HepG2 (cell line): ENCODE data around the gene NR1H3. TPM values are rescaled to one million over a fixed set of nuclear protein-coding genes. Genes with fewer than 3 reads are reported as not detected.
A peak's percentile ranks its signal among the peaks of the same experiment; 100 is the strongest.

Experiments used
- ATAC-seq: fragments of 200-7000 bp; cut with Tn5 transposase; 3 replicates; pipeline ENCODE4 v1.9.1; 2020; ENCODE audit warnings: mild to moderate bottlenecking, moderate library complexity
- BruUV-seq: library from RNA; stranded (reverse); fragments of 400-500 nt; replicated peaks from 2 replicates; lab custom pipeline; 2021; lab: Mats Ljungman, UMichigan
- CTCF ChIA-PET: fragments of 300-600 bp; formaldehyde crosslinking; extraction: SDS; loops from one replicate; lab custom pipeline; 2021; ENCODE audit warnings: low total read pairs, inconsistent platforms, low intra/inter-chr PET ratio; lab: Yijun Ruan, JAX
- POLR2A ChIA-PET: fragments of 350-600 bp; sonication (Branson Sonifier 250); formaldehyde crosslinking; loops from one replicate; lab custom pipeline; 2020; ENCODE audit warnings: antibody characterized with exemption, inconsistent platforms; lab: Yijun Ruan, JAX
- DNase-seq: peaks from one replicate; pipeline ENCODE4 v3.0.0-alpha.2; 2015; ENCODE audit warnings: low spot score
- FAIRE-seq: peaks from 3 replicates; lab custom pipeline; 2011; peaks lifted over from hg19 to GRCh38; lab: Jason Lieb, UNC
- H2AFZ ChIP-seq: one replicate; pipeline ENCODE4 v1.6.1; 2011; ENCODE audit warnings: low read length, inconsistent platforms
- H3K27ac ChIP-seq: fragments of 300-600 bp; 3 replicates; pipeline ENCODE4 v1.8.0; 2011; ENCODE audit warnings: mixed run types, mild to moderate bottlenecking, mixed read lengths, low read length, inconsistent platforms; ENCODE audit not compliant: insufficient read depth; ENCODE audit errors: extremely low read length
- H3K27me3 ChIP-seq, 2 experiments: fragments of 200-600 bp in 1 of 2; 2 replicates in 1 of 2; 3 replicates in 1 of 2; pipeline versions ENCODE4 v1.6.0 to v1.8.0; 2011; ENCODE audit warnings: low read length in 2 of 2, mild to moderate bottlenecking in 2 of 2, moderate library complexity in 2 of 2, inconsistent platforms in 1 of 2; ENCODE audit not compliant: insufficient read depth in 2 of 2, control insufficient read depth in 1 of 2
- H3K36me3 ChIP-seq, 2 experiments: fragments of 200-600 bp in 1 of 2; replicated peaks in 1 of 2; 2 replicates in 1 of 2; 3 replicates in 1 of 2; pipeline versions ENCODE4 v1.5.1 to v1.8.0; 2011; ENCODE audit warnings: low read length in 2 of 2, inconsistent platforms in 1 of 2; ENCODE audit not compliant: insufficient read depth in 2 of 2, control insufficient read depth in 1 of 2
- H3K4me1 ChIP-seq: 2 replicates; pipeline ENCODE4 v1.5.1; 2012; ENCODE audit warnings: low read length, inconsistent platforms; ENCODE audit not compliant: insufficient read depth
- H3K4me2 ChIP-seq: 2 replicates; pipeline ENCODE4 v1.6.0; 2011; ENCODE audit warnings: low read depth, low read length, inconsistent platforms
- H3K4me3 ChIP-seq, 3 experiments: fragments of 200-600 bp in 1 of 3; sonication (generic), shearing (Covaris generic) in 1 of 3; replicated peaks in 1 of 3; 2 replicates each; pipeline ENCODE4 v1.5.1; 2011 to 2016; ENCODE audit warnings: low read length in 3 of 3, inconsistent platforms in 2 of 3, low read depth in 2 of 3, mild to moderate bottlenecking in 2 of 3, control low read depth in 1 of 3, mixed read lengths in 1 of 3; ENCODE audit not compliant: insufficient read depth in 1 of 3
- H3K79me2 ChIP-seq: one replicate; pipeline ENCODE4 v1.6.1; 2011; ENCODE audit warnings: low read length, inconsistent platforms; ENCODE audit not compliant: insufficient read depth
- H3K9ac ChIP-seq: 2 replicates; pipeline ENCODE4 v1.6.0; 2011; ENCODE audit warnings: mild to moderate bottlenecking, low read depth, low read length, inconsistent platforms; ENCODE audit not compliant: insufficient read depth
- H3K9me3 ChIP-seq: 2 replicates; pipeline ENCODE4 v1.5.1; 2012; ENCODE audit warnings: mild to moderate bottlenecking, low read length
- H4K20me1 ChIP-seq: 2 replicates; pipeline ENCODE4 v1.6.0; 2011; ENCODE audit warnings: inconsistent platforms, mild to moderate bottlenecking, low read length, moderate library complexity; ENCODE audit not compliant: insufficient read depth
- CREM ChIP-seq, 2 experiments: sonication (generic) in 1 of 2; formaldehyde crosslinking in 1 of 2; IDR thresholded peaks; 2 replicates each; pipeline versions ENCODE4 v1.4.0 to v1.6.1; 2016 to 2020; ENCODE audit warnings: antibody characterized with exemption in 1 of 2, mild to moderate bottlenecking in 1 of 2, missing genetic modification reagents in 1 of 2
- HOXA9 ChIP-seq: sonication (generic); formaldehyde crosslinking; IDR thresholded peaks from 2 replicates; pipeline ENCODE4 v1.8.1; 2022; ENCODE audit warnings: missing genetic modification reagents, mild to moderate bottlenecking, moderate library complexity, borderline replicate concordance
- POLR2G ChIP-seq: fragments of 200-400 bp; formaldehyde crosslinking; IDR thresholded peaks from 2 replicates; pipeline ENCODE4 v1.6.1; 2018; ENCODE audit warnings: mild to moderate bottlenecking, low read depth, low read length, moderate library complexity
- SMC3 ChIP-seq: IDR thresholded peaks from 2 replicates; pipeline ENCODE4 v1.6.1; 2011; ENCODE audit warnings: low read length, improper control_type of control experiment
- THYN1 ChIP-seq: sonication (generic); formaldehyde crosslinking; IDR thresholded peaks from 2 replicates; pipeline ENCODE4 v1.8.1; 2023; ENCODE audit warnings: low read depth, mild to moderate bottlenecking, moderate library complexity, missing genetic modification reagents, borderline replicate concordance
- ZNF543 ChIP-seq: sonication (generic); formaldehyde crosslinking; IDR thresholded peaks from 2 replicates; pipeline ENCODE4 v1.4.0; 2020; ENCODE audit warnings: mild to moderate bottlenecking, missing genetic modification reagents
- WGBS: methylation state at CpG from one replicate; pipeline ENCODE4 v1.1.6; 2017; ENCODE audit warnings: low lambda C conversion rate; 5-methylcytosine and 5-hydroxymethylcytosine counted together
- in situ Hi-C: cut with HindIII; loops from 2 replicates; pipeline ENCODE4 v1.10.0; 2017; ENCODE audit warnings: low pct_unique_long_range_greater_than_20kb; ENCODE audit not compliant: extremely low pct_ligation_motif_present
- intact Hi-C: fragments of 100-400 bp; cut with micrococcal nuclease; formaldehyde crosslinking; loops from one replicate; pipeline ENCODE4 v1.10.0; 2022; ENCODE audit not compliant: unreplicated experiment
- polyA plus RNA-seq, 8 experiments: library from polyadenylated mRNA; depleted of rRNA in 3 of 8; stranded (reverse) in 7 of 8; unstranded in 1 of 8; fragments of >200 nt; fragmentation: Illumina TruSeq in 4 of 8; extraction: Trizol in 4 of 8; gene quantifications; 2 replicates each; pipeline versions ENCODE4 v1.2.1 to v1.2.3, GENCODE V29; 2011 to 2016; ENCODE audit warnings: low read depth in 4 of 8, missing spikeins in 1 of 8, mixed read lengths in 1 of 8; ENCODE audit not compliant: insufficient read depth in 1 of 8
- total RNA-seq, 5 experiments: library from RNA; depleted of rRNA; stranded (reverse); fragments of >200 nt; fragmentation: Illumina TruSeq; extraction: Trizol; gene quantifications; 2 replicates each; pipeline ENCODE4 v1.2.3, GENCODE V29; 2016; ENCODE audit warnings: low read depth in 1 of 5
- TF ChIP-seq, protein P1 (sequence below): sonication (generic); formaldehyde crosslinking; IDR thresholded peaks from 2 replicates; pipeline ENCODE4 v1.9.0; 2021; ENCODE audit warnings: mild to moderate bottlenecking, missing genetic modification reagents
- TF ChIP-seq, protein P2 (sequence below): sonication (generic); formaldehyde crosslinking; IDR thresholded peaks from 2 replicates; pipeline ENCODE4 v1.5.0; 2020; ENCODE audit warnings: mild to moderate bottlenecking, missing genetic modification reagents, moderate library complexity

NR1H3 gene
- total and polyA plus RNA-seq, 2 of the 13 experiments (the other 11 are each of a cell fraction or from before 2014, with no cell fraction given) = 41.8 to 102 TPM

DNA sequence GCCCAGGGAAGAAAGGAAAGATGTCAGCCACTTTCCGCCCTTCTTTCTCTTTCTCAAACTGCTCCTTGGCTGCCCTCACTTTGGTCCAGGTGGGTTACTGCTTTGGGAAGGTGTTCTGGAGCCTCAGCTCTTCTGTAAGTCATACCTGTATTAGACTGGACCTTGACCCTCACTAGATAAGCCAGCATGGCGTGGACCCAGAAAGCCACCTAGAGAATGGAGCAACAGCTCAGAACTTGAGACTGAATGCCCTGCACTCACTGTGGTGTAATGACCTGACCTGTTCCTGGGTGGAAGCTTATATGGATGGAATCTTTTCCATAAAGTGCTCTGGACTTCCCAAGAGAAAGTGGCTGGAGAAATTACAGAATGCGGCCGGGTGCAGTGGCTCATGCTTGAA lies 24.7 kb upstream of the NR1H3 start (continued):
- TF ChIP-seq, protein P1, sequence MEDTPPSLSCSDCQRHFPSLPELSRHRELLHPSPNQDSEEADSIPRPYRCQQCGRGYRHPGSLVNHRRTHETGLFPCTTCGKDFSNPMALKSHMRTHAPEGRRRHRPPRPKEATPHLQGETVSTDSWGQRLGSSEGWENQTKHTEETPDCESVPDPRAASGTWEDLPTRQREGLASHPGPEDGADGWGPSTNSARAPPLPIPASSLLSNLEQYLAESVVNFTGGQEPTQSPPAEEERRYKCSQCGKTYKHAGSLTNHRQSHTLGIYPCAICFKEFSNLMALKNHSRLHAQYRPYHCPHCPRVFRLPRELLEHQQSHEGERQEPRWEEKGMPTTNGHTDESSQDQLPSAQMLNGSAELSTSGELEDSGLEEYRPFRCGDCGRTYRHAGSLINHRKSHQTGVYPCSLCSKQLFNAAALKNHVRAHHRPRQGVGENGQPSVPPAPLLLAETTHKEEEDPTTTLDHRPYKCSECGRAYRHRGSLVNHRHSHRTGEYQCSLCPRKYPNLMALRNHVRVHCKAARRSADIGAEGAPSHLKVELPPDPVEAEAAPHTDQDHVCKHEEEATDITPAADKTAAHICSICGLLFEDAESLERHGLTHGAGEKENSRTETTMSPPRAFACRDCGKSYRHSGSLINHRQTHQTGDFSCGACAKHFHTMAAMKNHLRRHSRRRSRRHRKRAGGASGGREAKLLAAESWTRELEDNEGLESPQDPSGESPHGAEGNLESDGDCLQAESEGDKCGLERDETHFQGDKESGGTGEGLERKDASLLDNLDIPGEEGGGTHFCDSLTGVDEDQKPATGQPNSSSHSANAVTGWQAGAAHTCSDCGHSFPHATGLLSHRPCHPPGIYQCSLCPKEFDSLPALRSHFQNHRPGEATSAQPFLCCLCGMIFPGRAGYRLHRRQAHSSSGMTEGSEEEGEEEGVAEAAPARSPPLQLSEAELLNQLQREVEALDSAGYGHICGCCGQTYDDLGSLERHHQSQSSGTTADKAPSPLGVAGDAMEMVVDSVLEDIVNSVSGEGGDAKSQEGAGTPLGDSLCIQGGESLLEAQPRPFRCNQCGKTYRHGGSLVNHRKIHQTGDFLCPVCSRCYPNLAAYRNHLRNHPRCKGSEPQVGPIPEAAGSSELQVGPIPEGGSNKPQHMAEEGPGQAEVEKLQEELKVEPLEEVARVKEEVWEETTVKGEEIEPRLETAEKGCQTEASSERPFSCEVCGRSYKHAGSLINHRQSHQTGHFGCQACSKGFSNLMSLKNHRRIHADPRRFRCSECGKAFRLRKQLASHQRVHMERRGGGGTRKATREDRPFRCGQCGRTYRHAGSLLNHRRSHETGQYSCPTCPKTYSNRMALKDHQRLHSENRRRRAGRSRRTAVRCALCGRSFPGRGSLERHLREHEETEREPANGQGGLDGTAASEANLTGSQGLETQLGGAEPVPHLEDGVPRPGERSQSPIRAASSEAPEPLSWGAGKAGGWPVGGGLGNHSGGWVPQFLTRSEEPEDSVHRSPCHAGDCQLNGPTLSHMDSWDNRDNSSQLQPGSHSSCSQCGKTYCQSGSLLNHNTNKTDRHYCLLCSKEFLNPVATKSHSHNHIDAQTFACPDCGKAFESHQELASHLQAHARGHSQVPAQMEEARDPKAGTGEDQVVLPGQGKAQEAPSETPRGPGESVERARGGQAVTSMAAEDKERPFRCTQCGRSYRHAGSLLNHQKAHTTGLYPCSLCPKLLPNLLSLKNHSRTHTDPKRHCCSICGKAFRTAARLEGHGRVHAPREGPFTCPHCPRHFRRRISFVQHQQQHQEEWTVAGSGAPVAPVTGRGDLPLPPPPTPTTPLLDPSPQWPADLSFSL = no peak
- TF ChIP-seq ZNF543 (CRISPR knock-in tag) (no peak), HOXA9 (no peak)

DNA sequence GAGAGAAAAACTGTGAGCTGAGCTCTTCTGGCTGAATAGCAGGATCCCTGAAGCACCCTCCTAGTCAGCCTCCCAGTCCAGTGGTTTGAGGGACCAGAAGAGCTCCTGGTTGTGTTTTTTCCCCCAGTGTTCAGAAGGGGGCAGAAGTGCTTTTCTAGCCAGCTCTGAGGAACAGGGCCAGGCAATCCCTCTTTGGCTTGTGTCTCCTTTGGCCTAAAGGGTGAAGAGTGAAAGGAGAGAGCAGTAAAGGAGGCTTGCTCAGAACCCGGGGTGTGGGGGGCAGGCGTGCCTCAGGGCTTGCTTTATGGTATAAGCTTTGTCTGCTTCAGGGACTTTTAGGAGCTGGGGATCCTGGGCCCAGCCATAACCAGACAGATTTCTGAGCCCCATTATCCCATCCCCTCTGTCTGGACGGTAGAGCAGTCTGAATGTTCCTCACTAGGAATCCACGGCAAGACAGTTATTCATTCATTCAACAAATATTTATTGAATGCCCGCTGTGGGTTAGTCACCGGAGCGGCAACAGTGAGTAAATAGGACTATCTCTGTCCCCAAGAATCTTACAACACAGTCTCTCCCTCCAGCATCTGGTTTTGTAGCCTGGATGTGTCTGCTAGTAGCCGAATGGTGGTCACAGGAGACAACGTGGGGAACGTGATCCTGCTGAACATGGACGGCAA lies 23.7 kb upstream of the NR1H3 start:
- intact Hi-C loops = no loop called here
- H4K20me1 ChIP-seq = no peaks in the 10 kb centered on the region; the same call in 1 of the 2 replicates
- H3K27ac ChIP-seq = no peak overlapping the region
- no peak overlapping the region for H2AFZ ChIP-seq
- no peak overlapping the region for H3K4me3 ChIP-seq
- ATAC-seq = peak; percentile 69
- peaks cover 14 to 31% of the 10 kb centered on the region in 2 experiments for H3K36me3 ChIP-seq
- 90% methylated on average over 11 of the region's 11 CpGs for whole genome bisulfite sequencing
- H3K27me3 ChIP-seq = no peaks in the 10 kb centered on the region
- no peak for FAIRE-seq
- H3K4me2 ChIP-seq = no peak overlapping the region
- POLR2A ChIA-PET = interaction anchor here (1.2 to 3.2 kb wide), 9 partner anchors 14 to 56 kb away, joined by 3 to 25 read pairs (median 5); partner anchors contain the start of genes ACP2, DDB2 and PACSIN3
- BruUV-seq = no TSS peak
- no peaks in the 10 kb centered on the region for H3K79me2 ChIP-seq
- H3K4me1 ChIP-seq = peaks cover 16% of the 10 kb centered on the region
- in situ Hi-C loops = no loop called here
- H3K9ac ChIP-seq = no peak overlapping the region
- H3K9me3 ChIP-seq = no peaks in the 10 kb centered on the region
- CTCF ChIA-PET = interaction anchor here (1.3 to 2.3 kb wide), 2 partner anchors 26 to 121 kb away, joined by 7 to 9 read pairs; no protein-coding TSS in a partner anchor
- peak; percentile 41 for DNase-seq
- peak; percentile 54; the same call in 1 of the 2 replicates for TF ChIP-seq SMC3
- TF ChIP-seq POLR2G = peak; percentile 52; the same call in 1 of the 2 replicates
- TF ChIP-seq THYN1 (CRISPR knock-in tag) = no peak
- no peak for TF ChIP-seq CREM (IDR thresholded peaks at IDR 0.05)
- no peak for TF ChIP-seq CREM (CRISPR knock-in tag; IDR thresholded peaks at IDR 0.05)
- TF ChIP-seq, protein P2, sequence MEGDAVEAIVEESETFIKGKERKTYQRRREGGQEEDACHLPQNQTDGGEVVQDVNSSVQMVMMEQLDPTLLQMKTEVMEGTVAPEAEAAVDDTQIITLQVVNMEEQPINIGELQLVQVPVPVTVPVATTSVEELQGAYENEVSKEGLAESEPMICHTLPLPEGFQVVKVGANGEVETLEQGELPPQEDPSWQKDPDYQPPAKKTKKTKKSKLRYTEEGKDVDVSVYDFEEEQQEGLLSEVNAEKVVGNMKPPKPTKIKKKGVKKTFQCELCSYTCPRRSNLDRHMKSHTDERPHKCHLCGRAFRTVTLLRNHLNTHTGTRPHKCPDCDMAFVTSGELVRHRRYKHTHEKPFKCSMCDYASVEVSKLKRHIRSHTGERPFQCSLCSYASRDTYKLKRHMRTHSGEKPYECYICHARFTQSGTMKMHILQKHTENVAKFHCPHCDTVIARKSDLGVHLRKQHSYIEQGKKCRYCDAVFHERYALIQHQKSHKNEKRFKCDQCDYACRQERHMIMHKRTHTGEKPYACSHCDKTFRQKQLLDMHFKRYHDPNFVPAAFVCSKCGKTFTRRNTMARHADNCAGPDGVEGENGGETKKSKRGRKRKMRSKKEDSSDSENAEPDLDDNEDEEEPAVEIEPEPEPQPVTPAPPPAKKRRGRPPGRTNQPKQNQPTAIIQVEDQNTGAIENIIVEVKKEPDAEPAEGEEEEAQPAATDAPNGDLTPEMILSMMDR (CRISPR knock-in tag) = peak; percentile 59
